Adrenal gland (tissue), 5 donors: ENCODE results near the gene ABLIM1.

ENCODE experiments used
- CTCF ChIP-seq, 6 experiments: fragments of 450-650 bp in 4 of 6; fragments of 200-600 bp in 2 of 6; sonication (generic) in 1 of 6; IDR thresholded peaks; 1 replicate in 5 of 6; 2 replicates in 1 of 6; pipeline versions ENCODE4 v1.5.1 to v1.8.0; 2016 to 2021; ENCODE audit warnings: antibody characterized with exemption in 6 of 6, mild to moderate bottlenecking in 2 of 6, moderate library complexity in 1 of 6
- POLR2A ChIP-seq, 2 donors: fragments of 450-650 bp; IDR thresholded peaks; one replicate each; pipeline ENCODE4 v1.6.1; 2017; ENCODE audit warnings: antibody characterized with exemption in 2 of 2, mild to moderate bottlenecking in 2 of 2, moderate library complexity in 1 of 2
- donor health status: DM: no; HTN: no; CAD: no.

GRCh38 chr10:114653926-114654325 lies 4.1 kb downstream of the ABLIM1 start:
- no peak for TF ChIP-seq POLR2A (IDR thresholded peaks at IDR 0.05)
- TF ChIP-seq CTCF (IDR thresholded peaks at IDR 0.05) = no peak
